Suppressor macrophage (primary cell): ENCODE results near the gene IGFL4.

Experiments used
- DNase-seq, 4 experiments: peaks; one replicate each; pipeline ENCODE4 v3.0.0-alpha.2; 2020 to 2022
- total RNA-seq, 17 experiments: gene quantifications; one replicate each; lab custom pipeline; 2026; ENCODE audit warnings: mixed read lengths in 6 of 17, inconsistent platforms in 3 of 17; lab: John Stamatoyannopoulos, UW

The IGFL4 gene
- 0 to 1.8 (median 0) reads per million in 17 experiments for total RNA-seq

GRCh38 chr19:46040952-46041500 lies at the start of gene IGFL4:
IGFL4 (minus strand) TSS chr19:46041002; CDS start chr19:46040962, 40 bp downstream.
- DNase-seq: no peak

GRCh38 chr19:46090444-46090843 lies 49.6 kb upstream of the IGFL4 start:
- no peak for DNase-seq

- no peak for DNase-seq
These were observed 48.6 kb upstream of the IGFL4 start for GRCh38 chr19:46089432-46089831.

GRCh38 chr19:46088101-46088500 lies 47.3 kb upstream of the IGFL4 start:
- no peak for DNase-seq

GRCh38 chr19:46085888-46086287 lies 45.1 kb upstream of the IGFL4 start:
- no peak for DNase-seq

- no peak for DNase-seq
These were observed 41.9 kb upstream of the IGFL4 start for GRCh38 chr19:46082728-46083050.

- DNase-seq: peak; percentile 37 to 68 (median 60)
These were observed 41.3 kb upstream of the IGFL4 start for GRCh38 chr19:46081928-46082727.

- no peak for DNase-seq
These were observed 39.8 kb upstream of the IGFL4 start for GRCh38 chr19:46080561-46080960.

- DNase-seq: no peak
These were observed 38.8 kb upstream of the IGFL4 start for GRCh38 chr19:46079576-46079975.

- peak; percentile 34 to 59 (median 38) for DNase-seq
These were observed 38.0 kb upstream of the IGFL4 start for GRCh38 chr19:46078573-46079332.

- no peak for DNase-seq
These were observed 37.0 kb upstream of the IGFL4 start for GRCh38 chr19:46077815-46078167.

- peak; percentile 81 to 84 (median 83) for DNase-seq
These were observed 36.4 kb upstream of the IGFL4 start for GRCh38 chr19:46076951-46077814.

GRCh38 chr19:46076031-46076880 lies 35.5 kb upstream of the IGFL4 start:
- DNase-seq: peak; percentile 13 to 41 (median 22)

- peak in 2 of 4 experiments; percentile 32 to 36 for DNase-seq
These were observed 32.6 kb upstream of the IGFL4 start for GRCh38 chr19:46073268-46073922.

GRCh38 chr19:46069806-46070341 lies 29.1 kb upstream of the IGFL4 start:
- DNase-seq: no peak

GRCh38 chr19:46068345-46069258 lies 27.8 kb upstream of the IGFL4 start:
- DNase-seq: peak; percentile 60 to 77 (median 69)

GRCh38 chr19:46067691-46068090 lies 26.9 kb upstream of the IGFL4 start:
- DNase-seq: no peak

- DNase-seq: peak; percentile 26 to 54 (median 41)
These were observed 25.7 kb upstream of the IGFL4 start for GRCh38 chr19:46066471-46066870.

GRCh38 chr19:46065486-46066071 lies 24.8 kb upstream of the IGFL4 start:
- no peak for DNase-seq
